Measurements from ENCODE around the gene RAB3GAP2.

Gene RAB3GAP2

DNA sequence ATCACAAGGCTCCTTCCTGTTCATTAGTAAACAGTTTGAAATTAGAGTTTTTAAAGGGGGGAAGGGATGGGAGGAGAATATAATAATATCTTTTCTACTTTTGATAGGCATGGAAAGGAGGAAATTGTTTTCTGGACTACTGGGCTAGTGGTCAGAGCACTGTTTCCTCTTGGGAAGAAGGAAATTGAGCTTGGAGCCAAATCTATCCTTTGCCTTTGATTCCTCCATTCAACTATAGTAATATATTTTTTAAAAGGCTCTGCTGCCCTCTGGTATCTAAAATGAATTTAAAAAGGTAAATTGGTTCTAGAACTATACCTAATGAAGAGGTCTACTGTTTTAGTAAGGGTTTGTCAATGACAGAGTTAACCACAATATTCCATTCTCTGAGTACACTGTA, 172.4 kb downstream of the RAB3GAP2 start:
- DNase-seq (ENCODE audit: insufficient read length, low spot score) (no peak), FAIRE-seq (no peak)
- no peak for TF ChIP-seq POLR2A (IDR thresholded peaks at IDR 0.05; ENCODE audit: low read depth, low read length)

Data from H54 (cell line).